Activated B cell treated with CpG ODN at 0.5 μM for 24 hours (primary cell): ENCODE measurements around the gene RILPL2. TPM values are rescaled to one million over a fixed set of nuclear protein-coding genes. Genes with fewer than 3 reads are reported as not detected.
A peak's percentile ranks its signal among the peaks of the same experiment; 100 is the strongest.
"Not testable (repeated sequence)": the region's sequence is repeated elsewhere in the genome, so short reads cannot be mapped to it uniquely, and the experiment has no call there.

Experiments used
- ATAC-seq: fragments of 200-7000 bp; cut with Tn5 transposase; one replicate; pipeline ENCODE4 v1.10.0; 2021; ENCODE audit warnings: low read depth, mild to moderate bottlenecking, moderate library complexity
- CTCF ChIA-PET: fragments of 350-600 bp; sonication (Branson Sonifier 250); formaldehyde crosslinking; loops from one replicate; lab custom pipeline; 2021; ENCODE audit warnings: antibody characterized with exemption; lab: Charles Lee
- POLR2A ChIA-PET: fragments of 350-600 bp; sonication (Branson Sonifier 250); formaldehyde crosslinking; loops from one replicate; lab custom pipeline; 2021; ENCODE audit warnings: antibody characterized with exemption; lab: Charles Lee
- DNase-seq: peaks from one replicate; pipeline ENCODE4 v3.0.0; 2022
- H3K27ac Mint-ChIP-seq: one replicate; pipeline ENCODE4 v1.8.0; 2020; ENCODE audit warnings: mixed read lengths
- H3K27me3 Mint-ChIP-seq: one replicate; pipeline ENCODE4 v1.8.0; 2021; ENCODE audit warnings: mixed read lengths
- H3K36me3 Mint-ChIP-seq: one replicate; pipeline ENCODE4 v1.8.0; 2021; ENCODE audit warnings: low read depth, mixed read lengths
- H3K4me1 Mint-ChIP-seq: one replicate; pipeline ENCODE4 v1.8.0; 2021; ENCODE audit warnings: mixed read lengths
- H3K4me3 Mint-ChIP-seq: one replicate; pipeline ENCODE4 v1.8.0; 2020; ENCODE audit warnings: mild to moderate bottlenecking, mixed read lengths
- H3K9me3 Mint-ChIP-seq: one replicate; pipeline ENCODE4 v1.8.0; 2020; ENCODE audit warnings: mixed read lengths
- intact Hi-C: fragments of 100-400 bp; cut with micrococcal nuclease; formaldehyde crosslinking; loops from one replicate; pipeline ENCODE4 v1.15.1; 2024
- total RNA-seq: library from RNA; stranded (reverse); gene quantifications from 2 replicates; pipeline ENCODE4 v1.2.3, GENCODE V29; 2022
- TF ChIP-seq, protein P1 (sequence below): fragments of 200-600 bp; IDR thresholded peaks from one replicate; pipeline ENCODE4 v1.8.0; 2022; ENCODE audit warnings: antibody characterized with exemption, mild to moderate bottlenecking

The RILPL2 gene
- total RNA-seq, 1 donor from 2014 or later = 12.2 TPM

GRCh38 chr12:123442774-123443173, 6.3 kb upstream of the RILPL2 start:
- DNase-seq (no peak), ATAC-seq (no peak)
- H3K27ac Mint-ChIP-seq = peak overlapping the region; percentile 61
- H3K27me3 Mint-ChIP-seq = no peaks in the 10 kb centered on the region
- ChIA-PET CTCF (no interaction called here), POLR2A (interaction anchor here (0.7 to 3.7 kb wide), 6 partner anchors 8 to 77 kb away, joined by 3 to 34 read pairs (median 8); partner anchors contain the start of genes RILPL2 and SNRNP35)
- no peak overlapping the region for H3K4me3 Mint-ChIP-seq
- H3K4me1 Mint-ChIP-seq = peaks cover 47% of the 10 kb centered on the region
- H3K9me3 Mint-ChIP-seq = no peaks in the 10 kb centered on the region
- H3K36me3 Mint-ChIP-seq = no peaks in the 10 kb centered on the region
- TF ChIP-seq, protein P1, sequence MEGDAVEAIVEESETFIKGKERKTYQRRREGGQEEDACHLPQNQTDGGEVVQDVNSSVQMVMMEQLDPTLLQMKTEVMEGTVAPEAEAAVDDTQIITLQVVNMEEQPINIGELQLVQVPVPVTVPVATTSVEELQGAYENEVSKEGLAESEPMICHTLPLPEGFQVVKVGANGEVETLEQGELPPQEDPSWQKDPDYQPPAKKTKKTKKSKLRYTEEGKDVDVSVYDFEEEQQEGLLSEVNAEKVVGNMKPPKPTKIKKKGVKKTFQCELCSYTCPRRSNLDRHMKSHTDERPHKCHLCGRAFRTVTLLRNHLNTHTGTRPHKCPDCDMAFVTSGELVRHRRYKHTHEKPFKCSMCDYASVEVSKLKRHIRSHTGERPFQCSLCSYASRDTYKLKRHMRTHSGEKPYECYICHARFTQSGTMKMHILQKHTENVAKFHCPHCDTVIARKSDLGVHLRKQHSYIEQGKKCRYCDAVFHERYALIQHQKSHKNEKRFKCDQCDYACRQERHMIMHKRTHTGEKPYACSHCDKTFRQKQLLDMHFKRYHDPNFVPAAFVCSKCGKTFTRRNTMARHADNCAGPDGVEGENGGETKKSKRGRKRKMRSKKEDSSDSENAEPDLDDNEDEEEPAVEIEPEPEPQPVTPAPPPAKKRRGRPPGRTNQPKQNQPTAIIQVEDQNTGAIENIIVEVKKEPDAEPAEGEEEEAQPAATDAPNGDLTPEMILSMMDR = no peak
- intact Hi-C loops = no loop called here

GRCh38 chr12:123441523-123442164, 5.2 kb upstream of the RILPL2 start:
- no peak for DNase-seq
- H3K4me3 Mint-ChIP-seq = peak overlapping the region; percentile 47
- intact Hi-C loops = no loop called here
- H3K4me1 Mint-ChIP-seq = peaks cover 48% of the 10 kb centered on the region
- H3K36me3 Mint-ChIP-seq = no peaks in the 10 kb centered on the region
- TF ChIP-seq, protein P1 = no peak
- CTCF ChIA-PET = interaction anchor here (0.9 kb wide), 1 partner anchor 15 kb away, joined by 3 read pairs; no protein-coding TSS in a partner anchor
- peak overlapping the region; percentile 80 for H3K27ac Mint-ChIP-seq
- H3K27me3 Mint-ChIP-seq = no peaks in the 10 kb centered on the region
- peak; percentile 15 for ATAC-seq
- POLR2A ChIA-PET = interaction anchor here (0.5 to 3.4 kb wide), 8 partner anchors 11 to 208 kb away, joined by 5 to 23 read pairs (median 8); partner anchors contain the start of gene SNRNP35
- no peaks in the 10 kb centered on the region for H3K9me3 Mint-ChIP-seq

GRCh38 chr12:123435636-123436016, 858 bp downstream of the RILPL2 start:
- TF ChIP-seq, protein P1 = no peak
- peak overlapping the region; percentile 97 for H3K27ac Mint-ChIP-seq
- ChIA-PET POLR2A (interaction anchor here (0.7 to 4.7 kb wide), 11 partner anchors 8 to 70 kb away, joined by 3 to 44 read pairs (median 6); partner anchors contain the start of genes SBNO1 and SNRNP35), CTCF (interaction anchor here (0.7 to 1.1 kb wide), 2 partner anchors 8 to 13 kb away, joined by 3 to 4 read pairs; no protein-coding TSS in a partner anchor)
- H3K27me3 Mint-ChIP-seq = no peaks in the 10 kb centered on the region
- no peaks in the 10 kb centered on the region for H3K9me3 Mint-ChIP-seq
- H3K4me3 Mint-ChIP-seq = peak overlapping the region; percentile 98
- no peak for ATAC-seq
- peaks cover 18% of the 10 kb centered on the region for H3K36me3 Mint-ChIP-seq
- H3K4me1 Mint-ChIP-seq = peaks cover 54% of the 10 kb centered on the region
- intact Hi-C loops = loop anchor here (1.0 to 5.0 kb wide), 6 partner anchors 8 to 147 kb away; partner anchors contain the start of genes RILPL1, SNRNP35 and TMED2
- no peak for DNase-seq

- Mint-ChIP-seq H3K36me3 (peaks cover 30% of the 10 kb centered on the region), H3K9me3 (no peaks in the 10 kb centered on the region), H3K27ac (peak overlapping the region; percentile 87), H3K4me3 (peak overlapping the region; percentile 77), H3K4me1 (peaks cover 56% of the 10 kb centered on the region), H3K27me3 (no peaks in the 10 kb centered on the region)
- DNase-seq (no peak), ATAC-seq (no peak)
- ChIA-PET POLR2A (interaction anchor here (0.6 to 4.7 kb wide), 6 partner anchors 11 to 201 kb away, joined by 3 to 44 read pairs (median 8); partner anchors contain the start of genes KMT5A, MPHOSPH9, MTRFR and SNRNP35), CTCF (interaction anchor here (0.7 to 1.0 kb wide), 2 partner anchors 15 to 56 kb away, joined by 3 to 4 read pairs; no protein-coding TSS in a partner anchor)
- intact Hi-C loops = no loop called here
- TF ChIP-seq, protein P1 = no peak
Observed at GRCh38 chr12:123433615-123434014, 2.9 kb downstream of the RILPL2 start.

DNA sequence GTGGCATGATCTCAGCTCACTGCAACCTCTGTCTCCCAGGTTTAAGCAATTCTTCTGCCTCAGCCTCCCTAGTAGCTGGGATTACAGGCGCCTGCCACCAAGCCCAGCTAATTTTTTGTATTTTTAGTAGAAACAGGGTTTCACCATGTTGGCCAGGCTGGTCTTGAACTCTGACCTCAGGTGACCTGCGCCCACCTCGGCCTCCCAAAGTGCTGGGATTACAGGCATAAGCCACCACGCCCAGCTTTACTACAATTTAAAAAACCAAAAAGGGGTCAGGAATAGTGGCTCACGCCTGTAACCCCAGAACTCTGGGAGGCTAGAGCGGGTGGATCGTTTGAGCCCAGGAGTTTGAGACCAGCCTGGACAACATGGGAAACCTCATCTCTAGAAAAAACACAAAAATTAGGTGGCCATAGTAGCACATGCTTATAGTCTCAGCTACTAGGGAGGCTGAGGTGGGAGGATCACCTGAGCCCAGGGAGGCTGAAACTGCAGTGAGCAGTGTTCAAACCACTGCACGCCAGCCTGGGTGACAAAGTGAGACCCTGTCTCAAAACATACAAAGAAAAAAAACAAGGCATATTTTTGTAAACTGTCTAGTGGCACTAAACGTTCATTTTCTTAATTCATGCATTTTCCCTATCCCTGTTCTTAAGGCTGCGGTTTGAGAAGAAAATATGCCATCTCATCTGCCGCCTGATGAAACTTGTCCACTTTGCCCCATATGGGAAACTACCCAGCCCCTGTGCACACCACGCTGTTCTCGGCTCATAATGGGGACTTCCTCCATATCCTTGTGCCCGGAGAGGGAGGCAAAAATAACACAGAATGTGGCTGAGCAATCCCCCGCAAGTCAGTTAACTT, 4.3 kb downstream of the RILPL2 start:
- H3K9me3 Mint-ChIP-seq, DNase-seq, intact Hi-C loops, CTCF ChIA-PET, ATAC-seq, H3K27me3 Mint-ChIP-seq: not testable (repeated sequence)
- H3K36me3 Mint-ChIP-seq = peaks cover 38% of the 10 kb centered on the region
- peak overlapping the region; percentile 77 for H3K4me3 Mint-ChIP-seq
- peak overlapping the region; percentile 87 for H3K27ac Mint-ChIP-seq
- POLR2A ChIA-PET = interaction anchor here (0.6 to 4.7 kb wide), 7 partner anchors 14 to 169 kb away, joined by 3 to 44 read pairs (median 4); partner anchors contain the start of genes DDX55 and SNRNP35
- peaks cover 68% of the 10 kb centered on the region for H3K4me1 Mint-ChIP-seq

DNA sequence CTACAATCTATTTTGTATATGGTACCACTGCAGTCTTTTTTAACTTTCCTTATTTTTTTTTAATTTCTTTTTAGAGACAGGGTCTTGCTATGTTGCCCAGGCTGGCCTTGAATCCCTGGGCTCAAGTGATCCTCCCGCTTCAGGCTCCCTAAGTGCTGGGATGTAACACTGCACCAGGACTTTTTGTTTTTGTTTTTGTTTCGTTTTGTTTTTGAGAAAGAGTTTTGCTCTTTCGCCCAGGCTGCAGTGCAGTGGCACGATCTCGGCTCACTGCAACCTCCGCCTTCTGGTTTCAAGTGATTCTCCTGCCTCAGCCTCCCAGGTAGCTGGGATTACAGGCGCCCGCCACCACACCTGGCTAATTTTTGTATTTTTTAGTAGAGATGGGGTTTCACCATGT, 7.4 kb downstream of the RILPL2 start:
- H3K9me3 Mint-ChIP-seq, ATAC-seq, DNase-seq, H3K4me3 Mint-ChIP-seq, intact Hi-C loops, H3K27me3 Mint-ChIP-seq, CTCF ChIA-PET: not testable (repeated sequence)
- peaks cover 55% of the 10 kb centered on the region for H3K4me1 Mint-ChIP-seq
- H3K27ac Mint-ChIP-seq = peak overlapping the region; percentile 93
- POLR2A ChIA-PET = interaction anchor here (0.6 to 3.7 kb wide), 4 partner anchors 9 to 173 kb away, joined by 3 to 70 read pairs (median 7); partner anchors contain the start of gene SNRNP35
- H3K36me3 Mint-ChIP-seq = peaks cover 40% of the 10 kb centered on the region
